HepG2 (cell line): Measurements from ENCODE around the gene TLR5. TPM values are rescaled to one million over a fixed set of nuclear protein-coding genes. Genes with fewer than 3 reads are reported as not detected.

Experiments
- ATAC-seq: fragments of 200-7000 bp; cut with Tn5 transposase; 3 replicates; pipeline ENCODE4 v1.9.1; 2020; ENCODE audit warnings: mild to moderate bottlenecking, moderate library complexity
- BruUV-seq: library from RNA; stranded (reverse); fragments of 400-500 nt; replicated peaks from 2 replicates; lab custom pipeline; 2021; lab: Mats Ljungman, UMichigan
- CTCF ChIA-PET: fragments of 300-600 bp; formaldehyde crosslinking; extraction: SDS; loops from one replicate; lab custom pipeline; 2021; ENCODE audit warnings: low total read pairs, inconsistent platforms, low intra/inter-chr PET ratio; lab: Yijun Ruan, JAX
- POLR2A ChIA-PET: fragments of 350-600 bp; sonication (Branson Sonifier 250); formaldehyde crosslinking; loops from one replicate; lab custom pipeline; 2020; ENCODE audit warnings: antibody characterized with exemption, inconsistent platforms; lab: Yijun Ruan, JAX
- DNase-seq: peaks from one replicate; pipeline ENCODE4 v3.0.0-alpha.2; 2015; ENCODE audit warnings: low spot score
- FAIRE-seq: peaks from 3 replicates; lab custom pipeline; 2011; peaks lifted over from hg19 to GRCh38; lab: Jason Lieb, UNC
- H2AFZ ChIP-seq: one replicate; pipeline ENCODE4 v1.6.1; 2011; ENCODE audit warnings: low read length, inconsistent platforms
- H3K27ac ChIP-seq: fragments of 300-600 bp; 3 replicates; pipeline ENCODE4 v1.8.0; 2011; ENCODE audit warnings: mixed run types, mild to moderate bottlenecking, mixed read lengths, low read length, inconsistent platforms; ENCODE audit not compliant: insufficient read depth; ENCODE audit errors: extremely low read length
- H3K27me3 ChIP-seq, 2 experiments: fragments of 200-600 bp in 1 of 2; 2 replicates in 1 of 2; 3 replicates in 1 of 2; pipeline versions ENCODE4 v1.6.0 to v1.8.0; 2011; ENCODE audit warnings: low read length in 2 of 2, mild to moderate bottlenecking in 2 of 2, moderate library complexity in 2 of 2, inconsistent platforms in 1 of 2; ENCODE audit not compliant: insufficient read depth in 2 of 2, control insufficient read depth in 1 of 2
- H3K36me3 ChIP-seq, 2 experiments: fragments of 200-600 bp in 1 of 2; replicated peaks in 1 of 2; 2 replicates in 1 of 2; 3 replicates in 1 of 2; pipeline versions ENCODE4 v1.5.1 to v1.8.0; 2011; ENCODE audit warnings: low read length in 2 of 2, inconsistent platforms in 1 of 2; ENCODE audit not compliant: insufficient read depth in 2 of 2, control insufficient read depth in 1 of 2
- H3K4me1 ChIP-seq: 2 replicates; pipeline ENCODE4 v1.5.1; 2012; ENCODE audit warnings: low read length, inconsistent platforms; ENCODE audit not compliant: insufficient read depth
- H3K4me2 ChIP-seq: 2 replicates; pipeline ENCODE4 v1.6.0; 2011; ENCODE audit warnings: low read depth, low read length, inconsistent platforms
- H3K4me3 ChIP-seq, 3 experiments: fragments of 200-600 bp in 1 of 3; sonication (generic), shearing (Covaris generic) in 1 of 3; replicated peaks in 1 of 3; 2 replicates each; pipeline ENCODE4 v1.5.1; 2011 to 2016; ENCODE audit warnings: low read length in 3 of 3, inconsistent platforms in 2 of 3, low read depth in 2 of 3, mild to moderate bottlenecking in 2 of 3, control low read depth in 1 of 3, mixed read lengths in 1 of 3; ENCODE audit not compliant: insufficient read depth in 1 of 3
- H3K79me2 ChIP-seq: one replicate; pipeline ENCODE4 v1.6.1; 2011; ENCODE audit warnings: low read length, inconsistent platforms; ENCODE audit not compliant: insufficient read depth
- H3K9ac ChIP-seq: 2 replicates; pipeline ENCODE4 v1.6.0; 2011; ENCODE audit warnings: mild to moderate bottlenecking, low read depth, low read length, inconsistent platforms; ENCODE audit not compliant: insufficient read depth
- H3K9me3 ChIP-seq: 2 replicates; pipeline ENCODE4 v1.5.1; 2012; ENCODE audit warnings: mild to moderate bottlenecking, low read length
- H4K20me1 ChIP-seq: 2 replicates; pipeline ENCODE4 v1.6.0; 2011; ENCODE audit warnings: inconsistent platforms, mild to moderate bottlenecking, low read length, moderate library complexity; ENCODE audit not compliant: insufficient read depth
- CEBPG ChIP-seq: IDR thresholded peaks from 2 replicates; pipeline ENCODE4 v1.6.1; 2016
- FIP1L1 ChIP-seq: fragments of 200-400 bp; formaldehyde crosslinking; IDR thresholded peaks from 2 replicates; pipeline ENCODE4 v1.6.1; 2018; ENCODE audit warnings: low read depth, mild to moderate bottlenecking, low read length, moderate library complexity, borderline replicate concordance; ENCODE audit not compliant: insufficient read depth
- KAT8 ChIP-seq: IDR thresholded peaks from 2 replicates; pipeline ENCODE4 v1.6.1; 2016; ENCODE audit warnings: missing genetic modification reagents, missing compliant biosample characterization
- SETDB1 ChIP-seq: sonication (generic); formaldehyde crosslinking; IDR thresholded peaks from 2 replicates; pipeline ENCODE4 v1.5.1; 2020; ENCODE audit warnings: missing genetic modification reagents, mild to moderate bottlenecking, borderline replicate concordance
- ZNF333 ChIP-seq: sonication (generic); formaldehyde crosslinking; IDR thresholded peaks from 2 replicates; pipeline ENCODE4 v1.4.0; 2020; ENCODE audit warnings: mild to moderate bottlenecking, missing genetic modification reagents, borderline replicate concordance
- WGBS: methylation state at CpG from one replicate; pipeline ENCODE4 v1.1.6; 2017; ENCODE audit warnings: low lambda C conversion rate; 5-methylcytosine and 5-hydroxymethylcytosine counted together
- in situ Hi-C: cut with HindIII; loops from 2 replicates; pipeline ENCODE4 v1.10.0; 2017; ENCODE audit warnings: low pct_unique_long_range_greater_than_20kb; ENCODE audit not compliant: extremely low pct_ligation_motif_present
- intact Hi-C: fragments of 100-400 bp; cut with micrococcal nuclease; formaldehyde crosslinking; loops from one replicate; pipeline ENCODE4 v1.10.0; 2022; ENCODE audit not compliant: unreplicated experiment
- polyA plus RNA-seq, 8 experiments: library from polyadenylated mRNA; depleted of rRNA in 3 of 8; stranded (reverse) in 7 of 8; unstranded in 1 of 8; fragments of >200 nt; fragmentation: Illumina TruSeq in 4 of 8; extraction: Trizol in 4 of 8; gene quantifications; 2 replicates each; pipeline versions ENCODE4 v1.2.1 to v1.2.3, GENCODE V29; 2011 to 2016; ENCODE audit warnings: low read depth in 4 of 8, missing spikeins in 1 of 8, mixed read lengths in 1 of 8; ENCODE audit not compliant: insufficient read depth in 1 of 8
- total RNA-seq, 5 experiments: library from RNA; depleted of rRNA; stranded (reverse); fragments of >200 nt; fragmentation: Illumina TruSeq; extraction: Trizol; gene quantifications; 2 replicates each; pipeline ENCODE4 v1.2.3, GENCODE V29; 2016; ENCODE audit warnings: low read depth in 1 of 5
- TF ChIP-seq, protein P1 (sequence below): sonication (generic); formaldehyde crosslinking; IDR thresholded peaks from 2 replicates; pipeline ENCODE4 v1.5.0; 2020; ENCODE audit warnings: missing genetic modification reagents, mild to moderate bottlenecking, borderline replicate concordance
- TF ChIP-seq, protein P2 (sequence below): sonication (generic); formaldehyde crosslinking; IDR thresholded peaks from 2 replicates; pipeline ENCODE4 v1.5.0; 2020; ENCODE audit warnings: missing genetic modification reagents
- TF ChIP-seq, protein P3 (sequence below): sonication (generic); formaldehyde crosslinking; IDR thresholded peaks from 2 replicates; pipeline ENCODE4 v1.5.0; 2020; ENCODE audit warnings: mild to moderate bottlenecking, missing genetic modification reagents

Gene TLR5
- total and polyA plus RNA-seq, 2 of the 13 experiments (the other 11 are each of a cell fraction or from before 2014, with no cell fraction given) = not detected

DNA sequence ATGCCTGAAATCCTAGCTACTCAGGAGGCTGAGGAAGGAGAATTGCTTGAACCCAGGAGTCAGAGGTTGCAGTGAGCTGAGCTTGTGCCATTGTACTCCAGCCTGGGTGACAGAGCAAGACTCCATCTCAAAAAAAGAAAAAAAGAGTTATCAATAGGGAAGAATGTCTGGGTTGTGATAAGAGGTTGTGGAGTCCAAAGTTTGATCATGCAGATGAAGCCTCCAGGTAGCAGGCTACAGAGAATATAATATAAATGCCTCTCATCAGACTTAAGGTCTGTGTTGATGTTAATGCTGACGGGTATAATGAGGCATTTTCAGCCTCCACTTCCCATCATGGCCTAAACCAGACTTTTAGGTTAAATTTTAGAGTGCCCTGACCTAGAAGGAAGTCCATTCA lies 24.6 kb downstream of the TLR5 start:
- no peak overlapping the region for H3K4me2 ChIP-seq
- POLR2A ChIA-PET = no interaction called here
- no peak for FAIRE-seq
- H3K4me3 ChIP-seq = no peak overlapping the region
- intact Hi-C loops = no loop called here
- H3K9ac ChIP-seq = no peak overlapping the region
- DNase-seq = no peak
- in situ Hi-C loops = no loop called here
- no peaks in the 10 kb centered on the region for H3K9me3 ChIP-seq
- 30% methylated on average over 1 of the region's 1 CpG for WGBS
- TF ChIP-seq SETDB1 (CRISPR knock-in tag) (no peak), CEBPG (CRISPR knock-in tag) (no peak), FIP1L1 (no peak), ZNF333 (no peak), KAT8 (CRISPR knock-in tag) (no peak)
- TF ChIP-seq, protein P1, sequence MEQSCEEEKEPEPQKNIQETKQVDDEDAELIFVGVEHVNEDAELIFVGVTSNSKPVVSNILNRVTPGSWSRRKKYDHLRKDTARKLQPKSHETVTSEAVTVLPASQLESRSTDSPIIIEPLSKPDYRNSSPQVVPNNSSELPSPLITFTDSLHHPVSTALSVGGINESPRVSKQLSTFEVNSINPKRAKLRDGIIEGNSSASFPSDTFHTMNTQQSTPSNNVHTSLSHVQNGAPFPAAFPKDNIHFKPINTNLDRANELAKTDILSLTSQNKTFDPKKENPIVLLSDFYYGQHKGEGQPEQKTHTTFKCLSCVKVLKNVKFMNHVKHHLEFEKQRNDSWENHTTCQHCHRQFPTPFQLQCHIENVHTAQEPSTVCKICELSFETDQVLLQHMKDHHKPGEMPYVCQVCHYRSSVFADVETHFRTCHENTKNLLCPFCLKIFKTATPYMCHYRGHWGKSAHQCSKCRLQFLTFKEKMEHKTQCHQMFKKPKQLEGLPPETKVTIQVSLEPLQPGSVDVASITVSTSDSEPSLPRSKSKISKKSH = no peak
- TF ChIP-seq, protein P2, sequence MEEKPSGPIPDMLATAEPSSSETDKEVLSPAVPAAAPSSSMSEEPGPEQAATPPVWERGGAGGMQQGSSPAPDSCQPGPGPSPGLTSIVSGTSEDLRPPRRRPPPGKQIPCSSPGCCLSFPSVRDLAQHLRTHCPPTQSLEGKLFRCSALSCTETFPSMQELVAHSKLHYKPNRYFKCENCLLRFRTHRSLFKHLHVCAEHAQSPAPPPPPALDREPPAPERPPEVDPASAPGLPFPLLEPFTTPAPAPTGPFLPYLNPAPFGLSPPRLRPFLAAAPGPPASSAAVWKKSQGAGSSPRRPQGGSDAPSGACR (CRISPR knock-in tag) = no peak
- TF ChIP-seq, protein P3, sequence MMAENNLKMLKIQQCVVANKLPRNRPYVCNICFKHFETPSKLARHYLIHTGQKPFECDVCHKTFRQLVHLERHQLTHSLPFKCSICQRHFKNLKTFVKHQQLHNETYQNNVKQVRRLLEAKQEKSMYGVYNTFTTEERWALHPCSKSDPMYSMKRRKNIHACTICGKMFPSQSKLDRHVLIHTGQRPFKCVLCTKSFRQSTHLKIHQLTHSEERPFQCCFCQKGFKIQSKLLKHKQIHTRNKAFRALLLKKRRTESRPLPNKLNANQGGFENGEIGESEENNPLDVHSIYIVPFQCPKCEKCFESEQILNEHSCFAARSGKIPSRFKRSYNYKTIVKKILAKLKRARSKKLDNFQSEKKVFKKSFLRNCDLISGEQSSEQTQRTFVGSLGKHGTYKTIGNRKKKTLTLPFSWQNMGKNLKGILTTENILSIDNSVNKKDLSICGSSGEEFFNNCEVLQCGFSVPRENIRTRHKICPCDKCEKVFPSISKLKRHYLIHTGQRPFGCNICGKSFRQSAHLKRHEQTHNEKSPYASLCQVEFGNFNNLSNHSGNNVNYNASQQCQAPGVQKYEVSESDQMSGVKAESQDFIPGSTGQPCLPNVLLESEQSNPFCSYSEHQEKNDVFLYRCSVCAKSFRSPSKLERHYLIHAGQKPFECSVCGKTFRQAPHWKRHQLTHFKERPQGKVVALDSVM (CRISPR knock-in tag) = no peak
- H3K36me3 ChIP-seq = no peaks in the 10 kb centered on the region
- CTCF ChIA-PET = no interaction called here
- no peak overlapping the region for H3K27ac ChIP-seq
- H2AFZ ChIP-seq = no peak overlapping the region
- peaks cover 6% of the 10 kb centered on the region for H3K4me1 ChIP-seq
- BruUV-seq = no TSS peak
- ATAC-seq = no peak
- no peaks in the 10 kb centered on the region for H4K20me1 ChIP-seq
- peaks cover 1 to 3% of the 10 kb centered on the region in 2 experiments; a peak in 1 of 5 replicates for H3K27me3 ChIP-seq
- no peaks in the 10 kb centered on the region for H3K79me2 ChIP-seq
